A673 (cell line): ENCODE results near the gene IGLL1. TPM values are rescaled to one million over a fixed set of nuclear protein-coding genes. Genes with fewer than 3 reads are reported as not detected.
"Not testable (repeated sequence)": the region's sequence is repeated elsewhere in the genome, so short reads cannot be mapped to it uniquely, and the experiment has no call there.

Experiments used
- BruUV-seq: library from RNA; stranded (reverse); fragments of 400-500 nt; replicated peaks from 2 replicates; lab custom pipeline; 2021; lab: Mats Ljungman, UMichigan
- CTCF ChIA-PET: fragments of 300-600 bp; sonication (Branson Sonifier 250); formaldehyde crosslinking; loops from one replicate; lab custom pipeline; 2022; ENCODE audit warnings: antibody characterized with exemption; lab: Charles Lee
- POLR2A ChIA-PET: fragments of 300-600 bp; sonication (Branson Sonifier 250); formaldehyde crosslinking; loops from one replicate; lab custom pipeline; 2022; ENCODE audit warnings: antibody characterized with exemption; ENCODE audit not compliant: low non-redundant PET; lab: Charles Lee
- DNase-seq: peaks from one replicate; pipeline ENCODE4 v3.0.0-alpha.2; 2015; ENCODE audit warnings: low spot score
- H3K27ac ChIP-seq: fragments of 200-600 bp; sonication (generic); 2 replicates; pipeline ENCODE4 v1.5.1; 2016; ENCODE audit warnings: mixed run types, low read depth, mild to moderate bottlenecking, mixed read lengths, antibody characterized with exemption, low read length; ENCODE audit not compliant: poor library complexity, severe bottlenecking
- H3K27me3 ChIP-seq: fragments of 200-600 bp; sonication (generic); replicated peaks from 2 replicates; pipeline ENCODE4 v1.6.1; 2017; ENCODE audit warnings: mixed run types, low read depth, mild to moderate bottlenecking, mixed read lengths, antibody characterized with exemption, low read length; ENCODE audit not compliant: insufficient read depth, poor library complexity
- H3K36me3 ChIP-seq: fragments of 200-600 bp; sonication (generic); 2 replicates; pipeline ENCODE4 v1.6.1; 2016; ENCODE audit warnings: mixed run types, mild to moderate bottlenecking, mixed read lengths, antibody characterized with exemption, low read length; ENCODE audit not compliant: insufficient read depth, poor library complexity, severe bottlenecking
- H3K4me1 ChIP-seq: fragments of 200-600 bp; sonication (generic); 2 replicates; pipeline ENCODE4 v1.6.1; 2017; ENCODE audit warnings: mixed run types, mild to moderate bottlenecking, mixed read lengths, antibody characterized with exemption, low read length; ENCODE audit not compliant: insufficient read depth, poor library complexity, severe bottlenecking
- H3K4me3 ChIP-seq: fragments of 200-600 bp; sonication (generic); 2 replicates; pipeline ENCODE4 v1.5.1; 2016; ENCODE audit warnings: low read depth, mixed run types, mild to moderate bottlenecking, mixed read lengths, low read length; ENCODE audit not compliant: poor library complexity, severe bottlenecking
- H3K9me3 ChIP-seq: fragments of 200-600 bp; sonication (generic); 2 replicates; pipeline ENCODE4 v1.6.1; 2016; ENCODE audit warnings: mixed run types, low read depth, mild to moderate bottlenecking, mixed read lengths, antibody characterized with exemption, low read length; ENCODE audit not compliant: poor library complexity, severe bottlenecking
- CTCF ChIP-seq: fragments of 300-800, 200-600 bp; sonication (generic); conservative IDR thresholded peaks from 2 replicates; pipeline ENCODE4 v1.5.1; 2017; ENCODE audit warnings: low read depth, mild to moderate bottlenecking, antibody characterized with exemption, low read length, moderate library complexity, mixed read lengths
- EZH2 ChIP-seq: fragments of 200-600 bp; sonication (generic); IDR thresholded peaks from 2 replicates; pipeline ENCODE4 v1.6.1; 2017; ENCODE audit warnings: borderline replicate concordance, low read depth, mild to moderate bottlenecking, mixed read lengths, antibody characterized with exemption, low read length; ENCODE audit not compliant: poor library complexity, severe bottlenecking
- intact Hi-C: fragments of 100-400 bp; cut with micrococcal nuclease; formaldehyde crosslinking; loops from one replicate; pipeline ENCODE4 v1.10.0; 2022; ENCODE audit not compliant: unreplicated experiment
- total RNA-seq: library from RNA; stranded (reverse); gene quantifications from 2 replicates; pipeline ENCODE4 v1.2.3, GENCODE V29; 2021

The IGLL1 gene
- total RNA-seq, 1 experiment from 2014 or later = not detected

- CTCF ChIA-PET = no interaction called here
- Histone ChIP-seq H3K9me3 (no peaks in the 10 kb centered on the region), H3K4me3 (no peak overlapping the region), H3K36me3 (no peaks in the 10 kb centered on the region), H3K27me3 (no peaks in the 10 kb centered on the region), H3K27ac (no peak overlapping the region), H3K4me1 (peaks cover 14% of the 10 kb centered on the region)
- no TSS peak for BruUV-seq
- intact Hi-C loops = loop anchor here (5.0 to 10.0 kb wide), 2 partner anchors 135 to 222 kb away; no protein-coding TSS in a partner anchor
- no peak for DNase-seq
- TF ChIP-seq EZH2 = no peak
- POLR2A ChIA-PET = no interaction called here
These were observed 43.2 kb downstream of the IGLL1 start for GRCh38 chr22:23536821-23537345.

- CTCF ChIA-PET = interaction anchor here (0.5 kb wide), 1 partner anchor 130 kb away, joined by 7 read pairs; no protein-coding TSS in a partner anchor
- H3K9me3 ChIP-seq, H3K36me3 ChIP-seq, BruUV-seq, H3K27me3 ChIP-seq, POLR2A ChIA-PET, H3K4me1 ChIP-seq, DNase-seq, H3K4me3 ChIP-seq, H3K27ac ChIP-seq: not testable (repeated sequence)
- intact Hi-C loops = loop anchor here (5.0 to 10.0 kb wide), 2 partner anchors 134 to 221 kb away; no protein-coding TSS in a partner anchor
These were observed 44.1 kb downstream of the IGLL1 start for GRCh38 chr22:23535790-23536661.

- H3K9me3 ChIP-seq = no peaks in the 10 kb centered on the region
- no peak for TF ChIP-seq EZH2
- TF ChIP-seq CTCF = no peak
- intact Hi-C loops = loop anchor here (5.0 to 10.0 kb wide), 2 partner anchors 133 to 220 kb away; no protein-coding TSS in a partner anchor
- POLR2A ChIA-PET = no interaction called here
- no TSS peak for BruUV-seq
- no peaks in the 10 kb centered on the region for H3K27me3 ChIP-seq
- H3K27ac ChIP-seq = no peak overlapping the region
- H3K36me3 ChIP-seq = no peaks in the 10 kb centered on the region
- CTCF ChIA-PET = interaction anchor here (0.5 kb wide), 1 partner anchor 129 kb away, joined by 7 read pairs; no protein-coding TSS in a partner anchor
- no peak for DNase-seq
- H3K4me1 ChIP-seq = no peaks in the 10 kb centered on the region
- H3K4me3 ChIP-seq = no peak overlapping the region
These were observed 45.0 kb downstream of the IGLL1 start for GRCh38 chr22:23534851-23535717.
